Endothelial cell of umbilical vein (primary cell): ENCODE results near the gene TEX9.

ENCODE experiments used
- EZH2 ChIP-seq: IDR thresholded peaks from 2 replicates; pipeline ENCODE4 v1.6.1; 2012; ENCODE audit warnings: borderline replicate concordance, low read depth, mild to moderate bottlenecking, moderate library complexity, low read length, inconsistent platforms; ENCODE audit not compliant: severe bottlenecking
- FOS ChIP-seq: IDR thresholded peaks from 2 replicates; pipeline ENCODE4 v1.6.1; 2011; ENCODE audit warnings: mild to moderate bottlenecking, low read length, moderate library complexity, borderline replicate concordance; ENCODE audit not compliant: insufficient read depth
- GATA2 ChIP-seq: IDR thresholded peaks from 2 replicates; pipeline ENCODE4 v1.7.0; 2011; ENCODE audit warnings: low read depth, mild to moderate bottlenecking, moderate library complexity, mixed read lengths, low read length; ENCODE audit not compliant: insufficient read length, insufficient read depth
- JUN ChIP-seq: IDR thresholded peaks from 2 replicates; pipeline ENCODE4 v1.6.1; 2011; ENCODE audit warnings: borderline replicate concordance, low read depth; ENCODE audit not compliant: insufficient read length, insufficient read depth
- MYC ChIP-seq: IDR thresholded peaks from one replicate; pipeline ENCODE4 v1.6.1; 2011; ENCODE audit warnings: mild to moderate bottlenecking, low read depth, low read length
- POLR2A ChIP-seq: IDR thresholded peaks from 2 replicates; pipeline ENCODE4 v1.6.1; 2012; ENCODE audit warnings: low read depth, mild to moderate bottlenecking, control low read depth, low read length
- POLR2AphosphoS5 ChIP-seq: IDR thresholded peaks from 2 replicates; pipeline ENCODE4 v1.6.1; 2012; ENCODE audit warnings: low read depth, mild to moderate bottlenecking, control low read depth, low read length, moderate library complexity; ENCODE audit not compliant: insufficient read depth
- TF ChIP-seq, protein P1 (sequence below), 2 donors: IDR thresholded peaks; 1 replicate in 1 of 2; 2 replicates in 1 of 2; pipeline ENCODE4 v1.5.1; 2011; ENCODE audit warnings: low read length in 2 of 2, mild to moderate bottlenecking in 2 of 2, moderate library complexity in 2 of 2, control low read depth in 1 of 2, inconsistent platforms in 1 of 2, low read depth in 1 of 2; ENCODE audit not compliant: insufficient read depth in 1 of 2; ENCODE audit errors: extremely low read depth in 1 of 2
- TF ChIP-seq, protein P2 (sequence below): IDR thresholded peaks from 2 replicates; pipeline ENCODE4 v1.6.1; 2011; ENCODE audit not compliant: insufficient read depth, insufficient read length

DNA sequence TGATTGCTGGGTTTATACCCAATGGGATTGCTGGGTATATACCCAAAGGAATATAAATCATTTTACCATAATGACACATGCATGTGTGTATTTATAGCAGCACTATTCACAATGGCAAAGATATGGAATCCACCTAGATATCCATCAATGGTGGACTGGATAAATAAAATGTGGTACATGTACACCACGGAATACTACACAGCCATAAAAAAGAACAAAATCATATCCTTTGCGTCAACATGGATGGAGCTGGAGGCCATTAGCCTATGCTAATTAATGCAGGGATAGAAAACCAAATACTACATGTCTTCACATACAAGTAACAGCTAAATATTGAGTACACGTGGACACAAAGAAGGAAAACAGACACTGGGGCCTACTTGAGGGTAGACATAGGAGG lies 77.1 kb downstream of the TEX9 start:
- TF ChIP-seq, protein P1, sequence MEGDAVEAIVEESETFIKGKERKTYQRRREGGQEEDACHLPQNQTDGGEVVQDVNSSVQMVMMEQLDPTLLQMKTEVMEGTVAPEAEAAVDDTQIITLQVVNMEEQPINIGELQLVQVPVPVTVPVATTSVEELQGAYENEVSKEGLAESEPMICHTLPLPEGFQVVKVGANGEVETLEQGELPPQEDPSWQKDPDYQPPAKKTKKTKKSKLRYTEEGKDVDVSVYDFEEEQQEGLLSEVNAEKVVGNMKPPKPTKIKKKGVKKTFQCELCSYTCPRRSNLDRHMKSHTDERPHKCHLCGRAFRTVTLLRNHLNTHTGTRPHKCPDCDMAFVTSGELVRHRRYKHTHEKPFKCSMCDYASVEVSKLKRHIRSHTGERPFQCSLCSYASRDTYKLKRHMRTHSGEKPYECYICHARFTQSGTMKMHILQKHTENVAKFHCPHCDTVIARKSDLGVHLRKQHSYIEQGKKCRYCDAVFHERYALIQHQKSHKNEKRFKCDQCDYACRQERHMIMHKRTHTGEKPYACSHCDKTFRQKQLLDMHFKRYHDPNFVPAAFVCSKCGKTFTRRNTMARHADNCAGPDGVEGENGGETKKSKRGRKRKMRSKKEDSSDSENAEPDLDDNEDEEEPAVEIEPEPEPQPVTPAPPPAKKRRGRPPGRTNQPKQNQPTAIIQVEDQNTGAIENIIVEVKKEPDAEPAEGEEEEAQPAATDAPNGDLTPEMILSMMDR (IDR thresholded peaks at IDR 0.05; ENCODE audit: extremely low read depth in 1 of 2, insufficient read depth in 1 of 2, low read depth in 1 of 2, low read length in 2 of 2), result no peak
- TF ChIP-seq JUN (no peak), POLR2AphosphoS5 (no peak), MYC (no peak), EZH2 (no peak), POLR2A (no peak), FOS (no peak), GATA2 (no peak)
- TF ChIP-seq, protein P2, sequence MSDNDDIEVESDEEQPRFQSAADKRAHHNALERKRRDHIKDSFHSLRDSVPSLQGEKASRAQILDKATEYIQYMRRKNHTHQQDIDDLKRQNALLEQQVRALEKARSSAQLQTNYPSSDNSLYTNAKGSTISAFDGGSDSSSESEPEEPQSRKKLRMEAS, result no peak
